ENCODE data around the gene HEPH.

The HEPH gene

DNA sequence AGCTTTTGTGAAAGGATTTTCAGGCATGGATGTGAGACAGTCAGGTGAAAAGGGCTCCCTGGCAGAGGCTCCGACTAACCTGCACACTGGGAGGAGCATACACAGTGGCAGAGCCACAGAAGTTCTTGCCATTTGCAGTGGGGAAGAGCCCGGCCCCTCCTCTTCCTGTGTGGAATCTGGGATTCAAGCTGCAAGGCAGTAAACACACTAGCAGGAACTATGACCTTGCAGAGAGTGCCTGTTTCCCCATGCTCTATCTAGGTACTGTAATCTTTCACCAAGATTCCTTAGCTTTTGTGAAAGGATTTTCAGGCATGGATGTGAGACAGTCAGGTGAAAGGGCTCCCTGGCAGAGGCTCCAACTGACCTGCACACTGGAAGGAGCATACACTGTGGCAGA is 19.8 kb upstream of the HEPH start:
- no peak for DNase-seq (ENCODE audit: extremely low spot score)
- ChIA-PET POLR2A (no interaction called here), CTCF (no interaction called here)
- TF ChIP-seq, protein P1, sequence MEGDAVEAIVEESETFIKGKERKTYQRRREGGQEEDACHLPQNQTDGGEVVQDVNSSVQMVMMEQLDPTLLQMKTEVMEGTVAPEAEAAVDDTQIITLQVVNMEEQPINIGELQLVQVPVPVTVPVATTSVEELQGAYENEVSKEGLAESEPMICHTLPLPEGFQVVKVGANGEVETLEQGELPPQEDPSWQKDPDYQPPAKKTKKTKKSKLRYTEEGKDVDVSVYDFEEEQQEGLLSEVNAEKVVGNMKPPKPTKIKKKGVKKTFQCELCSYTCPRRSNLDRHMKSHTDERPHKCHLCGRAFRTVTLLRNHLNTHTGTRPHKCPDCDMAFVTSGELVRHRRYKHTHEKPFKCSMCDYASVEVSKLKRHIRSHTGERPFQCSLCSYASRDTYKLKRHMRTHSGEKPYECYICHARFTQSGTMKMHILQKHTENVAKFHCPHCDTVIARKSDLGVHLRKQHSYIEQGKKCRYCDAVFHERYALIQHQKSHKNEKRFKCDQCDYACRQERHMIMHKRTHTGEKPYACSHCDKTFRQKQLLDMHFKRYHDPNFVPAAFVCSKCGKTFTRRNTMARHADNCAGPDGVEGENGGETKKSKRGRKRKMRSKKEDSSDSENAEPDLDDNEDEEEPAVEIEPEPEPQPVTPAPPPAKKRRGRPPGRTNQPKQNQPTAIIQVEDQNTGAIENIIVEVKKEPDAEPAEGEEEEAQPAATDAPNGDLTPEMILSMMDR (IDR thresholded peaks at IDR 0.05; ENCODE audit: control extremely low read depth, extremely low read depth, low read depth, missing control alignments) = no peak

DNA sequence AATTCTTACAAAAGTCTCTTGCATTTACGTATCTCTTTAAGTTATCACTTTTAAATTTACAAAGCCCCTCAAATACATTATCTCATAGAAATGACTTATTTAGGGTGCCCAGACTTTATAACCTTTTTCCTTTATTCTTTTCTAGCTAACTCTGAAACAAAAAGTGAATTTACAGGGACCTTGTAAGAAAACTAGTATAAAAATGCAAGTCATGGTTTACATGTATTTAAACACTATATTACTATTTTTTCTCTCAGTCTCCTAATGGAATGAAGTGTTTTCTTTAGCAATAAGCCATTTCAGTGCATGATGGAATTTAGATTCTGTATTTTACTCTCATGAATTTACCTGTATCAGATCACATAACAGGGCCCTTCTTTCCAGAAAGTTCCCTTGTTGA is 14.5 kb upstream of the HEPH start:
- CTCF ChIA-PET = no interaction called here
- POLR2A ChIA-PET = no interaction called here
- no peak for DNase-seq (ENCODE audit: extremely low spot score)
- TF ChIP-seq, protein P1 (IDR thresholded peaks at IDR 0.05; ENCODE audit: control extremely low read depth, extremely low read depth, low read depth, missing control alignments) = no peak

DNA sequence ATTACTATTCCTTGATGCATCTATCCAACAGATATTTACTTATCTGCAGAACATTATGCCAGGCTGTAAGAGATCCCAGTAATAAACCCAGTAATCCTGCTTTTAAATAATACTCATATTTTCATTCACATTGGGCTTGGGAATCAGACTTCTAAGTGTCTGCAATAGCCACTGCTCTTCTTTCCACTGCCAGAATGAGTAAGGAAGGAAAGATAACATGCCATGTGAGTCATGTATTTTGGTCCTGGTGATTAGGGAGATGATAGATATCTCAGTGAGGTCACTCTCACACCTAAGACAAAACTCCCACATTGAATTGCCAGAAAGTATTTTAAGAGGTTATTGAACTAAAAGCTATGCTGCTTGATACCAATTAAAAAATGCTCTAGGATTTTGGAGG is 13.9 kb upstream of the HEPH start:
- no peak for DNase-seq (ENCODE audit: extremely low spot score)
- TF ChIP-seq, protein P1 (IDR thresholded peaks at IDR 0.05; ENCODE audit: control extremely low read depth, extremely low read depth, low read depth, missing control alignments) = no peak
- POLR2A ChIA-PET = no interaction called here
- CTCF ChIA-PET = no interaction called here

DNA sequence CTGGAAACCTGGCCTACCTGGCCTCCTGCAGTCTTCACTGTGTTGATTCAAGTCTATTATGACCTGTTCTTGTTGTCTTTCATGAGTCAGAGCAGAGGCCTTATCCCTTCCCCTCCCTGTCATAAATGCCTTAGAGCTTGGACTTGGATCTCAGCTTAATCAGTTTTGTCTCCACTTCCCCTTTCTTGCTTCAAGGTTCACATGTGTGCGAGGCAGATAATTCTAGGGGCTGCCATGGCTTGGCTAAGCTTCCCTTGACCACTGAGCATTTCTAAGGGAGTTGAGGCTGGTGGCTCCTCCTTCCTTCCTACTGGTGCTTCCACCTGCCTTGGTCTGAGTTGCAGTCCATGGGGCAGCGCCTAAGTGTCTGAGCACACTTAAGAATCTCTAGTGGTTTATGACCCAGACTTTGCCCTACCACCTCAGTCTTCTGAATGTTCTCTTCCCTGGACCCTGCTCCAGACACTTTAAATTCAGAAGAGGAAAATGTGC is 1.7 kb upstream of the HEPH start:
- DNase-seq (ENCODE audit: extremely low spot score) = no peak
- ChIA-PET POLR2A (interaction anchor here (0.6 kb wide), 1 partner anchor 756 kb away, joined by 5 read pairs; no protein-coding TSS in a partner anchor), CTCF (no interaction called here)
- TF ChIP-seq, protein P1 (IDR thresholded peaks at IDR 0.05; ENCODE audit: control extremely low read depth, extremely low read depth, low read depth, missing control alignments) = no peak

DNA sequence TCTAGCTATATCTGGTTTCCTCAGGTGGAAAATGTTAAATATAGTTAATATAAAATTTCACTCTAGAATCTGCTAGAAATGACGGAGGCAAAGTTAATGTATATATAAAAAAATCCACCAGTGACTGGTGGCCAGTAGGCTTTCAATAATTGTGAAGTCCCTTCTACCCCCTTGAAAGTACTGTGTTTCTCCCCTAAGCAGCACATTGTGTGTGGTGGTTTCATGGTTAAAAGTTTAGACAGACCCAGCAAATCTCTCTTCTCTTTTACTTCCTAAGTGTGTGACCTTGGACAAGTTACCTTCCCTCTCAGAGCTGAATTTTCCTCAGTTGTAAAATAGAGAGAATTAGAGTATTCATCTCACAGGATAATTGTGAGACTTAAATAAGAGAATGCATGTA is 600 bp upstream of the HEPH start:
- POLR2A ChIA-PET = no interaction called here
- CTCF ChIA-PET = interaction anchor here (1.7 kb wide), 1 partner anchor 17 kb away, joined by 5 read pairs; no protein-coding TSS in a partner anchor
- no peak for DNase-seq (ENCODE audit: extremely low spot score)
- TF ChIP-seq, protein P1 (IDR thresholded peaks at IDR 0.05; ENCODE audit: control extremely low read depth, extremely low read depth, low read depth, missing control alignments) = no peak

DNA sequence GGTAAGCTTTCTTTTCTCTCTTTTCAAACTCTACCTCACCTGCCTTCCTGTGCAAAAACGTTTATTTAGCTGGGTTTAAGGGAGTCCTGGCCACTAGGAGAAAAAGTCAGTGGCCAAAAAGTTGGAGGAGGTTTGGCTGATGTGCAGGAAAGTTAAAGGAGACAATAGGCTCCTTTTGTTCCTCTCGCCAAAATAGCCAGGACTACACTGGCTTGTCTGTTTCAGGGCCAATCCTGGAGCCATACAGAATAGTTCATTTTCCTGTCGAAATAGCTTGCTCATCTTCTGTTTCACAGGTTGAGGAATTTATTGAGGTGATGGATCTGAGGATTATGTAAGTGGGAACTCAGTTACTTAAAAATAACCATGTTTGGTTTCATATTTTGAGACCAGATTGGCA is 423 bp downstream of the HEPH start:
- TF ChIP-seq, protein P1 (IDR thresholded peaks at IDR 0.05; ENCODE audit: control extremely low read depth, extremely low read depth, low read depth, missing control alignments) = no peak
- ChIA-PET CTCF (interaction anchor here (0.9 to 1.7 kb wide), 2 partner anchors 16 to 117 kb away, joined by 4 to 5 read pairs; no protein-coding TSS in a partner anchor), POLR2A (no interaction called here)

More for the DNA sequence above, 423 bp downstream of the HEPH start:
- no peak for DNase-seq (ENCODE audit: extremely low spot score)
